Smooth muscle cell of trachea (primary cell): ENCODE results near the gene C20orf173. TPM values are rescaled to one million over a fixed set of nuclear protein-coding genes. Genes with fewer than 3 reads are reported as not detected.

Experiments used
- total RNA-seq: library from RNA; depleted of rRNA; stranded (reverse); fragments of >200 nt; gene quantifications from 2 replicates; pipeline ENCODE4 v1.2.1, GENCODE V29; 2014

C20orf173 gene
- not detected in 2 replicates for total RNA-seq

GRCh38 chr20:35529552-35529951, at the start of gene C20orf173:
Gene C20orf173 (minus strand): TSS chr20:35529652. CDS start chr20:35529373, 279 bp downstream.

GRCh38 chr20:35541783-35542662, 12.6 kb upstream of the C20orf173 start, which contains the start of gene ERGIC3:
Gene ERGIC3 (plus strand): TSS chr20:35542078. CDS start chr20:35542098, 20 bp downstream.

Other genes with a start within 250 kb of the C20orf173 start
- gene EIF6, start 244.9 kb downstream of the C20orf173 start, total RNA-seq = 104 and 140 TPM in 2 replicates
- not detected in 2 replicates for gene FAM83C, start 237.2 kb downstream of the C20orf173 start, total RNA-seq
- 28.5 and 34.2 TPM in 2 replicates for gene UQCC1, start 117.7 kb downstream of the C20orf173 start, total RNA-seq
- gene GDF5, start 91.4 kb downstream of the C20orf173 start, total RNA-seq = 13.1 and 49.1 TPM in 2 replicates
- gene CEP250, start 74.1 kb downstream of the C20orf173 start, total RNA-seq = 35.1 and 52.8 TPM in 2 replicates
- 455 and 566 TPM in 2 replicates for gene ERGIC3, start 12.4 kb upstream of the C20orf173 start, total RNA-seq
- 11.2 and 13.1 TPM in 2 replicates for gene SPAG4, start 86.2 kb upstream of the C20orf173 start, total RNA-seq
- 180 and 195 TPM in 2 replicates for gene CPNE1, start 135.2 kb upstream of the C20orf173 start, total RNA-seq
- gene RBM12, start 135.2 kb upstream of the C20orf173 start, total RNA-seq = 38.2 and 43.8 TPM in 2 replicates
- 42.8 and 65.7 TPM in 2 replicates for gene NFS1, start 169.7 kb upstream of the C20orf173 start, total RNA-seq
- 108 and 258 TPM in 2 replicates for gene ROMO1, start 169.8 kb upstream of the C20orf173 start, total RNA-seq
- gene RBM39, start 212.6 kb upstream of the C20orf173 start, total RNA-seq = 242 and 375 TPM in 2 replicates
- gene PHF20, start 242.4 kb upstream of the C20orf173 start, total RNA-seq = 37.8 and 54.6 TPM in 2 replicates